GM21390 (cell line): ENCODE data around the gene SRR.

Experiments
- ATAC-seq: cut with Tn5 transposase; IDR thresholded peaks from one replicate; pipeline ENCODE4 v1.9.1; 2021; ENCODE audit not compliant: unreplicated experiment

Gene SRR

GRCh38 chr17:2338315-2338657 lies 34.5 kb downstream of the SRR start:
- no peak for ATAC-seq

DNA sequence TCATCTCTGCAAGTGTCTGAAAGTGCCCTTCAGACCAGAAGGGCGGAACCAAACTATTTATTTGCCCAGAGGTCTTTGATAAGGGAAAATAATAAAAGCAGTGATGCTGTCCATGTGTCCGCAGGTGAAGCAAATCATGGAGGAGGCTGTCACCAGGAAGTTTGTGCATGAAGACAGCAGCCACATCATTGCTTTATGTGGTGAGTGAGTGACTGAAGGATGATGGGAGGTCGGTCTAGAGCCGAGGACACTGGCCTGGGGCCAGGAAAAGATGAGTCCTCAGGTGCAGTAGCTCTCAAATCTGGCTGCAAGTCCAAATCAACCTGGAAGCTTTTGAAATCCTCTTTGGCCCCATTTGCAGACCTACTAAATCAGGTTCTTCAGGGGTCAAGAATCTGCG lies 39.7 kb downstream of the SRR start:
- no peak for ATAC-seq

DNA sequence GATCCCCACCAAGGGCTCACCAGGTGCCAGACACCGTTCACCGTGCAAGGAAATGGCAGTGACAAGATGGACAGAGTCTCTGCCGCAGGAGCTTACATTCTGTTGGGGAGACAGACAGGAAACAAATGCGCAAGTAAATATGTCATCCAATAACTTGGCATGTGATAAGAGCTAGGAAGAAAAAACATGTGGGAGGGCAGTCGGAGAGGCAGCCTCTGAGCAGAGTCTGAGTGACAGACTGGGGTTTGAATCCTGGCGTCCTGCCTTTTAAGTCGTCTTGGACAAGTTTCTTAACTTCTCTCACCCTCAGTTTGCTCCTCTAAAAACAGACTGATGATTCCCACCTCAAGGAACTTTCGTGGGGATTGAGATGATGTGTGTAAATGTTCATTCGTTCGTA lies 40.8 kb downstream of the SRR start:
- no peak for ATAC-seq

- no peak for ATAC-seq
Observed at GRCh38 chr17:2346475-2346874, 42.7 kb downstream of the SRR start.

DNA sequence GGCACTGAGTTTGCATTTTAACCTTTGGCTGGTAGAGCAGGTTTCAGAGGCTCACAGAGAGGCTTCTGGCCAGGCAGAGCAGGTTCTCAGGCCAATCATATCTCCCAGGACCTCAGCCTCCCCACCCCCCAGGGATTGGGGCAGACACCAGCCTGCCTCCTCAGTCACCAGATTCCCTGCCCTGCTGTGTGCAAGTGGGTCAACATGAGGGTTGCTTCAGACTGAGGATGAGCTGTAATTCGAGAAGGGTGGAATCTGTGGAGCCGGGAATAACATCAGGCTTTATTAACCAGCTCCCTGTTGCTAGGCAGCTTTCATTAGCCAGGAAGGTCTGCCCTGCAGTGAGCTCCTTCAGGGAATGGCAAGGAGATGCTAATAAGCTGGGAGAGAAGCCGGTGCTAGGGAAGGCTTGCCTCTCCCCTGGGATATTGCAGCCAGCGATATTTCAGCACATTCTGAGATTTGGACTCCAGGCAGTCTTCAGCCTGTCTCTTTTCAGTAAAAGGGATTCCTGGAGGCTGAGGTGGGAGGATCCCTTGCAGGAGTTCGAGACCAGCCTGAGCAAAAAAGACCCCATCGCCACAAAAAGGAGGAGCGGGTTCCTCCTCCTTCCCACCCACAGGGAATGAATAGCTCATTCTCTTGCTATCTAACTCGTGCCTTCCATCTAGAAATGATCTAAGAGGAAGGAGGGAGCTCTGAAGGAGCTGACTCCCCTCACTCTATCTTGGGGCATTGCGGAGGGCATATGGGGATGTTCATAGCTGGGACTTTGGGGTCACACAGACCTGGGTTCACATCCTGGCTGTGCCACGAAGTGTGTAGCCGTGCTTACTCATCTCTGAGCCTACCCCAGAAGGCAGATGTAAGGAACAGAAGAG lies 44.3 kb downstream of the SRR start:
- ATAC-seq = no peak

DNA sequence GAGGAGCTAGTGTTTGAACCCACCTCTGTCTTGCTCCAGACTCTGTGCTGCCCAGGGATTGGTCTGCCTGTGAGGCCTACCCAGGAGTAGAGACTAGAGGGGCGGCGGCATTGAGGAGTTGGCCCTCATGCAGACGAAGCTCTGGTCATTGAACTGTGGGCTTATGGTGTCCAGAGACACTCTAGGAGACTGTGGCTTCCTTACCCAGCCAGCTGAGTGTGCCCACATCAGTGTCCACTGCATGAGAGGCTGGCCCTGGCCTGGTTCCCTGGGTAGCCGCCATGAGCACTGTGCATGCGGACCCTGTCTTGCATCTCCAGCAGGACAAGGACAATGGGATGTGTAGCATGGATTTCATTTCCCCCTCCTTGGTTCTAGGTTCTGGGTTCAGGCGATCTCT lies 47.5 kb downstream of the SRR start:
- no peak for ATAC-seq

- no peak for ATAC-seq
Observed at GRCh38 chr17:2354311-2354710, 50.6 kb downstream of the SRR start.

DNA sequence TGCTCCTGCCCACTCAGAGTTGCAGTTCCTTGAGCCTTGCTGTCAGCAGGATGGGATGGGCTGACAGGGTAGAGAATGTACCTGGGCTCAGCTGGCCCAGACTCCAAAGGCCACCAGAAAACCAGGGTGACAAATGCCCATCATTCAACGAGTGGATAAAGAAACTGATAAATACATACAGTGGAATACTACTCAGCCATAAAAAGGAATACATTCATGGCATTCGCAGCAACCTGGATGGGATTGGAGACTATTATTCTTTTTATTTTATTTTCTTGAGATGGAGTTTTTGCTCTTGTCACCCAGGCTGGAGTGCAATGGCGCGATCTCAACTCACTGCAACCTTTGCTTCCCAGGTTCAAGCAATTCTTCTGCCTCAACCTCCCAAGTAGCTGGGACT lies 53.5 kb downstream of the SRR start:
- ATAC-seq = no peak

DNA sequence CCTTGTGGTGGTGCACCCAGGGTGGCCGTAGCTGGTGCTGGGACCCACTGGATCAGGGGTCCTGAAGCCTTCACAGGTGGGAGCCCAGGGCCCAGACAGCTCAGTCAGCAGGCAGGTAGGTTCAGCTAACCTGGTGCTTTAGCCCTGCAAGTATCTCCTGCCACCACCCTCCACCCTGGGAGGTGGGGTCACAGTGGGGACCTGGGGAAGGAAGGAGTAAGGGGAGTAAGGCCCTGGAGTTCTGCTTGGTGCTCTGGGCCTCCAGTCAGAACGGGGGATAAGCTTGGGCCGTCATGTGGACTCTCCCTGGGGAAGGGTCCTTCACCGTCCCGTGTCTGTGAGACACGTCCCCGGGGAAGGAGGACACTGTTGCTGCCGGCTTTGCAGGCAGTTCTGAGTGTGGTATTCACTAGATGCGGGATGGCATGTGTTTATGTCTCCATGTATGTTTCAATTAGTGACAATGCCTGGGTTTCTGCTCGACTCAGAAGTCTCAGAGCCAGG lies 54.2 kb downstream of the SRR start:
- ATAC-seq = no peak

DNA sequence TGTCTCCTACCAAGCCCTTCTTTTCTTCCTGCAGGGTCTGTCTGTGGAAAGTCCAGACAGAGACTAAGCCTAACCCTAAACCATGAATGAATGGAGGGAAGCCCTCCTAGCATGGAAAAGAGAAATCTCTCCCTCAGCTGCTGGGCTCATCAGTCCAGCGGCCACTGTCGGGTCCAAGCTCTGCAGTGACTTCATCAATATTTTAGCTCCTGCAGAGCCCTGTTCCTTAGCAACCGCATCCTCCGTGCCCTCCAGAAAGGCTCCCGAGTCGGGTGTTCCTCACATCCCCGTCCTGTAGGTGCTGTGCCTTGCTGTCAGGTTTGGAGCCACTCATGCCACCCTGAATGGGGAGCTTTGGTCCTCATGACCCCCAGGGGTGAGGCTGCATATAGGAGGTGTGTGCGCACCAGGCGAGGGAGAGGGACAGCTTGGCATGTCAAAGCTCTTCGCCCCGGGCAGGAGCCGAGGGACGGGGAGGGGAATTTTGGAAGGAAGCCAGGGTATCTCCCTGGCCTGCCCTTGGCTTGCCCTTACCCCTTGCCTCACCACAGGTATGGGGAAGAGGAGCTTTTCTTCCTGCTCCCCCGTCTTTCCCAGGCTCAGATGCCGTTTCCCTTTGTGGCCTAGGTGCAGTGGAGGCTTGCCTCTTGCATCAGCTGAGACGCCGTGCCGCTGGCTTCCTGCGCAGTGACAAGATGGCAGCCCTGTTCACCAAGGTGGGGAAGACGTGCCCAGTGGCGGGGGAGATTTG lies 57.4 kb downstream of the SRR start:
- no peak for ATAC-seq

- no peak for ATAC-seq
Observed at GRCh38 chr17:2362016-2362415, 58.3 kb downstream of the SRR start.

DNA sequence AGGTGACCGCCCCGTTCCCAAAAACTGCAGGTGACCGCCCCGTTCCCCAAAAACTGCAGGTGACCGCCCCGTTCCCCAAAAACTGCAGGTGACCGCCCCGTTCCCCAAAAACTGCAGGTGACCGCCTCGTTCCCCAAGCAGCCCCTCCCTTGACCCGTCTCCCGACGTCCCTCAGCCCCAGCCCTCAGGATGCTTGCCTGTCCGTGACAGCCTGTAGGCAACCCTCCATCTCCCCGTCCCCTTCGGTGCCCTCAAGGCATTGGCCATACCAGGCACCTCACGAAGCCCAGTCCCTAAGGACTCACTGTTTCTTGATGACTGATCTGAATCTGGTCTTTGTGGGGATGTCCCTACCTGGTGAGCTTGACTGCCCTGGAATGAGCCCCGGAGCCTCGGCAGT lies 58.7 kb downstream of the SRR start:
- ATAC-seq = no peak

DNA sequence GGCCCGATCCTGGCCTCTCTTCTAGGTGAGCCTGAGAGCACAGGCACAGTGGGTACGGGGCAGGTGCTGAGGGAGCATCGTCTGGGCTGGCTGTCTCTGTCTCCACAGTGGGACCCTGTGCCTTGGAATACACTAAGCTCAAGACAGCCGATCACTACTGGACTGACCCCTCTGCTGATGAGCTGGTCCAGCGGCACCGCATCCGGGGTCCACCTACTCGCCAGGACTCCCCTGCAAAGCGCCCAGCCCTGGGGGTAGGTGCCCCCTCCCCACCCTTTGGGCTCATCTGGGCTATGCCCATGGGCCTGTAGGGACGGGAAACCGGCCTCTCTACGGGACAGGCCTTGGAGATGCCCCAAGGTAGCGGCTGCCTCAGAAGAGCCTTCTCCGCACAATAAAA lies 59.1 kb downstream of the SRR start:
- ATAC-seq = no peak

GRCh38 chr17:2363318-2363717 lies 59.6 kb downstream of the SRR start:
- ATAC-seq = no peak

- ATAC-seq = no peak
Observed at GRCh38 chr17:2363851-2364762, 60.4 kb downstream of the SRR start.

- ATAC-seq = no peak
Observed at GRCh38 chr17:2364763-2365116, 61.0 kb downstream of the SRR start.

DNA sequence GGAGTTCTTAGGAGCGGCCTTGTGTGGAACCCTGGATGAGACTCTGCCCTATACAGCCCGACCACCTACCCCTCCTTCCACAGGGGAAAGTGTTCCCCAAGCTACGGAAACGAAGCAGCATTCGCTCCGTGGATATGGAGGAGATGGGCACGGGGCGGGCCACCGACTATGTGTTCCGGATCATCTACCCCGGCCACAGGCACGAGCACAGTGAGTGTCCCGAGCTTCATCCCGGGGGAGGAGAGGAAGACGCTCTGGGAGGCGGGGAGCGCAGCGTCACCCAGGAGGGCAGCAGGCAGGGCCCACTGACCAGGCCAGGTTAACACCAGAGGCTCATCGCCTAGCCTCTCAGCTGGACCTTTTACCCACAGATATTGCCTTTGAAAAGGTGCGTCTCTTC lies 61.4 kb downstream of the SRR start:
- ATAC-seq = no peak

DNA sequence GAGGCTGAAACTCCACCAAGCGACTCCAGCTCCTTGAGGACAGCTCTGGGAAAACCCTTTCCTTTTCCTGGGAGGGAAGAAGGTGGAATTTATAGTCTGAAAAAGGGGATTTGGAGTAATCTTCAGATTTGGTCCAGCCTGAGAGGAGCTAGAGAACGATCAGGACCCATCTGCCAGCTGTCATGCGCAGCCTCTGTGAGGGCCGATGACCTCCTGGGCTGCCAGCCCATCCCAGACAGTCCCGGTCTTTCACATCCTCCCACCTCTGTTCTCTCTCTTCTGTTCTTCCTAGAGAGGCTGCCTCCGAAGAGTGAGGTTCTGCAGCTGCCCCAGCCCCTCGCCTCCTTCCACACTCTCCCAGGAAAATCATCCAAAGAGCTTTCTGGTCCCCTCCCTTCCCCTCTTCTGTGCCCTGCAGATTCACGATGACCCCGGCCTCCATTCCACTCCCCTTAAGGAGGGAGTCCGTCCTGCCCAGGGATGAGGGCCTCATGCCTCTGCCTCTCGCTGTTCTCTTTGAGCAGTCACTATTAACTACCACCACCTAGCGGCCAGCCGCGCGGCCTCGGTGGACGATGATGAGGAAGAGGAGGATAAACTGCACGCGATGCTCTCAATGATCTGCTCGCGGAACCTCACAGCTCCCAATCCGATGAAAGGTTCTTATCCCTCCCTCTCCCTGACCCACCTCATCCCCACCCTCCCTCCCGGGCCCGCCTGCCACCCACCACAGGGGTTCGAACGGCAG lies 63.2 kb downstream of the SRR start:
- no peak for ATAC-seq

- no peak for ATAC-seq
Observed at GRCh38 chr17:2368359-2368758, 64.6 kb downstream of the SRR start.

DNA sequence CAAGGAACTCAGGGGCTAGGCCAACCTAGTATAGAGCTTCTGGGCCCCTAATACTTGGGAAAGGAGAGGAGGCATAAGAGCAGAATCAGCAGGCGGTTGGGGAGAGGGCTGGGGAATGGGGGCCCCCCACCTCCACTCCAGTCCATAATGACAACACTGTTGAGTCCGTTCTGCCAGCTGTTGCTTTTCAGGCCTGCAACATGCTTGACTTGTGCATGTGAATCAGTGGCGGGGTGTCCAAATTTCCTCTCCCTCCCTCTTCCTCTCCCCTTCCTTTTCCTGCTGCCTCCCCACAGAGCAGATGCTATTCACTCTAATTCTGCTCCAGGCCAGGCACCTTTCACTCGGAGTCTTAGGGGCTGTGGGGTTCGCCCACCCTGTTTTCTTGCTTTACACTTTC lies 65.3 kb downstream of the SRR start:
- no peak for ATAC-seq
